GM12872 (cell line): ENCODE data around the gene PRELID1.

Source experiments
- TF ChIP-seq, protein P1 (sequence below): IDR thresholded peaks from 3 replicates; pipeline ENCODE4 v1.5.1; 2011; ENCODE audit warnings: low read depth, mild to moderate bottlenecking, low read length, moderate library complexity; ENCODE audit not compliant: insufficient read depth

PRELID1 gene

DNA sequence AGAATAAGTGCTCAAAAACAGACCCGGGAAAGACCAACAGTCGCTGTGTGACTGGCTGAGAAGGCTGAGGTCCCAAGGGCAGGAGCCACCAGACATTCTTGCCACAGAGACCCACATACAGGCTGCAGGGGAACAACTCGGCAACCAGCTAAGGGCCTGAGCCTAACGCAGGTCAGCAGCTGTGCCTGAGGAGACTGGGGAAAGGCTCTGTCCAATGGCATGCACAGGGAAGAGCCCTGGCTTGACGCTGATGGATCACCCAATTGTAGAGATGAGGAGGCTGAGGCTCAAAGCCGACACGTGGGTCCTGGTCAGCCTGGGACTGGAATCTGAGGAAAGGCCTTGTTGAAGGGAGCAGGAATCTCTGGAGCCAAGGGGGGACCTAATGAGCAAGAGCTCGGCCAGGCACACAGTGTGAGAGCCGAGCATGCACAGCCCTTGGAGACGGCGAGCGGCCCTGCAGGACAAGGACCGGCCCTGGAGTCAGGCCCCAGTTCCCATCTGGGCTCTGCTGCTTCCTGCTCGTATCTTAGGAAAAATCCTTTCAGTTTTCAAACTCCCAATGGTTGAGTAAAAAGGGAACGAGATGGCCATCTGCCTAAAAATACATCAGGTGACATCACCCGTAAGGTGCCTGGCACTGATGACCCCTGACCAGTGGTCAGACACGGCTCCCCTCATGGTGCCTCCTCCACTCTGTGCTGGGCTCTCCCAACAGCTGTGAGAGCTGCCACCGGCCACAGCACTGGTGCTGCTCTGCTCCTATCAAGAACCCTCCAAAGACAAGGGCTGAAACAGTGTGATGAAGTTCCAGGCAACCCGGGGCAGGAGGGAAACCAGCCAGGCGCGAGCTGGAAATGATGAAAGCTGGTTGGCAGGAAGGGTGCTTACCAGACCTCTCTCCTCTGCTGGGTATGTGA, 31.4 kb downstream of the PRELID1 start:
- TF ChIP-seq, protein P1, sequence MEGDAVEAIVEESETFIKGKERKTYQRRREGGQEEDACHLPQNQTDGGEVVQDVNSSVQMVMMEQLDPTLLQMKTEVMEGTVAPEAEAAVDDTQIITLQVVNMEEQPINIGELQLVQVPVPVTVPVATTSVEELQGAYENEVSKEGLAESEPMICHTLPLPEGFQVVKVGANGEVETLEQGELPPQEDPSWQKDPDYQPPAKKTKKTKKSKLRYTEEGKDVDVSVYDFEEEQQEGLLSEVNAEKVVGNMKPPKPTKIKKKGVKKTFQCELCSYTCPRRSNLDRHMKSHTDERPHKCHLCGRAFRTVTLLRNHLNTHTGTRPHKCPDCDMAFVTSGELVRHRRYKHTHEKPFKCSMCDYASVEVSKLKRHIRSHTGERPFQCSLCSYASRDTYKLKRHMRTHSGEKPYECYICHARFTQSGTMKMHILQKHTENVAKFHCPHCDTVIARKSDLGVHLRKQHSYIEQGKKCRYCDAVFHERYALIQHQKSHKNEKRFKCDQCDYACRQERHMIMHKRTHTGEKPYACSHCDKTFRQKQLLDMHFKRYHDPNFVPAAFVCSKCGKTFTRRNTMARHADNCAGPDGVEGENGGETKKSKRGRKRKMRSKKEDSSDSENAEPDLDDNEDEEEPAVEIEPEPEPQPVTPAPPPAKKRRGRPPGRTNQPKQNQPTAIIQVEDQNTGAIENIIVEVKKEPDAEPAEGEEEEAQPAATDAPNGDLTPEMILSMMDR, result no peak

DNA sequence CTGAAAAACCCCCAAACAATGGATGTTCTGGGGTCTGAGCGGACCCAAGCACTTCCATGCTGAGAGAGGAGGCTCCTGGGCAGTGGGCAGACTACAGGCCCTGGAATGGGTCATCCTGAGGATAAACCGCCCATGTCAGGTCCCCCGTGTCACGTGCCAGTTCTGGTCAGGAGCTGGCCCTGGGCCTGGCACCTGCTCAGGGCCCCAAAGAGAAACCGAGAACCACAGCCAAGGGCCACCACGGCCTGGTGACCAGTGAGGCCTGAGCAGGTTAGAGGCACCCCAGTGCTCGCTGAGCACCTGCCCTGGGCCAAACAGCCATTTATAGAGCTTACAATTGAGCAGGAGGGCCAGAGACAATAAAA, 32.1 kb downstream of the PRELID1 start:
- TF ChIP-seq, protein P1, result no peak

DNA sequence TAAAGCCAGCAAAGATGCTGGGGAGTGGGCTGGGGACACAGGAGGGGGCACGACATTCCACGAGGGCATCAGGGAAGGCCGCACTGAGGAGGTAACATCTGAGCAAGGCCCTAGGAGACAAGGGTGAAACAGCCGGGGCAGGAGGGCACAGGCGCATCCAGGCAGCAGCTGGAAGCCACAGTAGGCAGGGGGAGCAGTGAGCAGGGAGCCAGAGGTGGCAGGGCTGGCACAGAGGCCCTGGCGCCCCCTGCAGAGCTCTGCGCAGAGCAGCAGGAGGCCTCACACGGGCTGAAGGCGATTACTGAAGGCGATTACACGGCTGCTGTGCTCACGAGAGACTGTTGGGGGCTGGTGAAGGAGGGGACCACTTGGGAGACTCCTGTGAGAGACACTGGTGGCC, 32.5 kb downstream of the PRELID1 start:
- TF ChIP-seq, protein P1, result peak; percentile 58

DNA sequence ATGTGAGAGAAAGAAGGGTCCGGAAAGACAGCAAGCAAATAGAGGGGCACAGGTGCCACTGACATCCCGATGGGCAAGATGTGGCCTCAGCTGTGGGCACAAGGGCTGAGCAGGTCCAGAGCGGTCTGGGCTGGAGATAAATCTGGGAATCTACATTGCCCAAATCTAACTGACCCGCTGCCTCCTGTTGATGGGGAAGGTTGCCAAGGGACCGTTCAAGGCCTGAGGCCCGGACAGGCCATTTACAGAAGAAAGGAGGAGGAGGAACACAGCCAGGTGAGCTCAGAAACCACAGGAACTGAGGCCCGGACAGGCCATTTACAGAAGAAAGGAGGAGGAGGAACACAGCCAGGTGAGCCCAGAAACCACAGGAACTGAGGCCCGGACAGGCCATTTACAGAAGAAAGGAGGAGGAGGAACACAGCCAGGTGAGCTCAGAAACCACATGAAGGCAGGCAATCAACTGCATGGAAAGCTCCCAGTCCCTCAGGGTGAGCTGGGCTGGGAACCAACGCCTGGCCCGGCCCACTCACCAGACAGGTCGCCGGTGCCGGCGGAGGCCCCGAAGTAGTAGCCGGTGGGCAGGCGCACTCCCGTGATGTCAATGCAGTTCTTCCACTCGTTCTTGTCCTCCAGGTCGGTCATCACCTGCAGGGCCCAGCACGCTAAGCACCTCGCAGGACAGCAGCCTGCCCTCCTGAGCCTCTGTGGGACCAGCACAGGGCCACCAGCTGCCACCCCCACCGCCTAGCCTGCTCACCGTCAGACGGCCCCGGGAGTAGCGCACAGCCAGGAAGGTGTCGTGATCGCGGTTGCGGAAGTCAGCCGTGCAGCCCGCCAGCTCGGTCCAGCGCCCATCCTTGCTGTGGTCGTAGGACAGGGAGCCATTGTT, 33.2 kb downstream of the PRELID1 start:
- TF ChIP-seq, protein P1, result no peak

DNA sequence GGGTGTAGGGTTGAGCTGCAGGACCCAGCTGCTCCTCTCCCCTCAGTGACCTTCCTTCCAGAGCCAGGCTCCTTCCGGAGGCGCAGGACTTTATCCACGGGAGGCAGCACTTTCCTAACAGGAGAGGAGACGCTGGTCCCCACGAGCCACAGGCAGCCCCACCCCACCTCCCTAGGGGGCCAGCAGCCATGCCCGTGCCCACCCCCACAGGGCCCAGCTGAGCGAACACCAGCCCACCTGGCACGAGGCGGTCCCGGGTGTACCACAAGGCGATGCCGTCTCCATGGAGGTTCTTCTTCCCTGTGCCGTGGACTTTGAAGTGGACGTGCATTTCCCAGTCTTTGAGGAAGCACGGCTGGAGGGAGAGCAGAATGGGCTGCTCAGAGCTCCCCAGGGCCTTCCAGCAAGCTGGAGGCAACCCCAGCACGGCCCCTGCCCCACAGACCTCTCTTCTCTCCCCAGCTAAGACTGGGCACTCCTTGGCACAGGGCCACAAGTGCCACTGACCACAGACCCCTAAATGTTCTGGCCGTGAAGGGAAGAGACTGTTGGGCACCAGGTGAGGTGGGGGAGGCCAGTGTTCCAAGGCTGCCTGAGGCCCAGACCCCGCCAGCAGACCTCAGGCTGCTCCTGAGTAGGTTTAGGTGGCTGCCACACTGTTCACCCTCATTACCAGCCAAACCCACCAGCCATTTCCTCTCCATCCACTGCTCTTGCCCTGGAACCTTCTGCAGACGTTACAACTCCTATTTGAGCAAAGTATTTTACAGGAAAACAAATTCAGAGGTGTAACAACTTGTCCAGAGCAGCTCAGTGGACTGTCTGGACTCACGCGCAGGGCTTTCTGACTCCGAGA, 34.9 kb downstream of the PRELID1 start:
- TF ChIP-seq, protein P1, result no peak

DNA sequence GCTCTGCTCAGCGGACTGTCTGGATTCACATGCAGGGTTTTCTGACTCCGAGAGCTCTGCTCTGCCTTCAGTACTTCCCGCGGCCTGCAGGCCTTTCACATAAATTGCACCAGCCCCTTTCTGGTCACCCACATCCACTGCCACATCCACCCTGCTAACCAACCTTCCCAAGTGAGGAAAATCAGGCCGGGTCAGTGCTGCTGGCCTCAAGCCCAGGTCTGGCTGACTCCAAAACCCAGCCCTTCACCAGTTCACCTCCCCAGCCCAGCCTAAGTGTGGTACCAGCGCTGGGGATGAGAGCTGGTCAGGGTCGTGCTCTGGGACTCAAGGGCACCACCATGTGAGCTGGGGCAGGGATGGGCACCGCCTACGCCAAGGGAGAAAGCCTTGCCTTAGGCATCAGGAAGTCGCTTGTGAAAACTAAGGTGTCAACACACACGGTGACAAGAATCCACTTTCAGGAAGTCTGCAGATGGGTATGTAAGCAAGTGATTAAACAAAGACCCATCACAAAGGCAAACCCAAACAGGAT, 35.6 kb downstream of the PRELID1 start:
- TF ChIP-seq, protein P1, result no peak
